HG02970 (cell line): Measurements from ENCODE around the gene RNF217.
"Not testable (repeated sequence)": the region's sequence is repeated elsewhere in the genome, so short reads cannot be mapped to it uniquely, and the experiment has no call there.

Experiments
- ATAC-seq: cut with Tn5 transposase; IDR thresholded peaks from one replicate; pipeline ENCODE4 v1.9.1; 2021; ENCODE audit warnings: mild to moderate bottlenecking, moderate library complexity, moderate number of reproducible peaks; ENCODE audit not compliant: unreplicated experiment, low FRiP score

Gene RNF217

GRCh38 chr6:125009578-125009977, 47.3 kb downstream of the RNF217 start:
- no peak for ATAC-seq

GRCh38 chr6:125013938-125014660, 51.9 kb downstream of the RNF217 start:
- no peak for ATAC-seq

- no peak for ATAC-seq
These were observed 52.4 kb downstream of the RNF217 start for GRCh38 chr6:125014661-125014957.

GRCh38 chr6:125015152-125015551, 52.9 kb downstream of the RNF217 start:
- ATAC-seq, result no peak

GRCh38 chr6:125018136-125018535, 55.9 kb downstream of the RNF217 start:
- ATAC-seq, result no peak

GRCh38 chr6:125019281-125019680, 57.0 kb downstream of the RNF217 start:
- ATAC-seq, result no peak

GRCh38 chr6:125019918-125020317, 57.7 kb downstream of the RNF217 start:
- ATAC-seq, result no peak

GRCh38 chr6:125020385-125020784, 58.1 kb downstream of the RNF217 start:
- ATAC-seq, result no peak

- ATAC-seq, result no peak
These were observed 60.3 kb downstream of the RNF217 start for GRCh38 chr6:125022391-125022989.

- ATAC-seq, result no peak
These were observed 63.1 kb downstream of the RNF217 start for GRCh38 chr6:125025164-125025854.

- ATAC-seq, result no peak
These were observed 65.0 kb downstream of the RNF217 start for GRCh38 chr6:125027287-125027686.

GRCh38 chr6:125030969-125031368, 68.7 kb downstream of the RNF217 start:
- ATAC-seq, result no peak

- no peak for ATAC-seq
These were observed 69.1 kb downstream of the RNF217 start for GRCh38 chr6:125031385-125031784.

- ATAC-seq, result not testable (repeated sequence)
These were observed 72.7 kb downstream of the RNF217 start for GRCh38 chr6:125034929-125035328.

- ATAC-seq, result not testable (repeated sequence)
These were observed 74.2 kb downstream of the RNF217 start for GRCh38 chr6:125036486-125036885.

GRCh38 chr6:125037827-125038226, 75.6 kb downstream of the RNF217 start:
- no peak for ATAC-seq

- no peak for ATAC-seq
These were observed 76.7 kb downstream of the RNF217 start for GRCh38 chr6:125038925-125039324.

- ATAC-seq, result no peak
These were observed 79.7 kb downstream of the RNF217 start for GRCh38 chr6:125041740-125042459.

GRCh38 chr6:125044066-125044465, 81.8 kb downstream of the RNF217 start:
- no peak for ATAC-seq

GRCh38 chr6:125044667-125045066, 82.4 kb downstream of the RNF217 start:
- no peak for ATAC-seq
